ENCODE results near the gene TAS2R7. TPM values are rescaled to one million over a fixed set of nuclear protein-coding genes. Genes with fewer than 3 reads are reported as not detected.
"Not testable (repeated sequence)": the region's sequence is repeated elsewhere in the genome, so short reads cannot be mapped to it uniquely, and the experiment has no call there.

Gene TAS2R7
- total RNA-seq, 4 donors from 2014 or later: 1.1 TPM; not detected in 3

GRCh38 chr12:10810068-10810467, 7.6 kb upstream of the TAS2R7 start, which contains the start of gene TAS2R9:
TAS2R9 (minus strand) TSS chr12:10810168; CDS start chr12:10810075, 93 bp downstream.
- Histone ChIP-seq H3K4me3 (replicated peaks in 1 of 3) (no peak within 1 kb of the TSS), H3K4me1 (no peaks in the 10 kb centered on the region), H3K36me3 (no peaks in the 10 kb centered on the region), H3K27me3 (no peaks in the 10 kb centered on the region), H3K9me3 (no peaks in the 10 kb centered on the region), H3K27ac (no peak within 1 kb of the TSS)
- no peak for DNase-seq
- intact Hi-C loops (cut with DNase I): no loop called here
- TF ChIP-seq POLR2A (IDR thresholded peaks at IDR 0.05) (no peak), CTCF (IDR thresholded peaks at IDR 0.05) (no peak)

- WGBS, 2 donors: 72 to 85% methylated on average over 1 of the region's 1 CpG
- Histone ChIP-seq H3K27ac (no peak within 1 kb of the TSS), H3K9me3 (no peaks in the 10 kb centered on the region), H3K4me3 (replicated peaks in 1 of 3) (no peak within 1 kb of the TSS), H3K27me3 (no peaks in the 10 kb centered on the region), H3K36me3 (no peaks in the 10 kb centered on the region), H3K4me1 (no peaks in the 10 kb centered on the region)
- no peak for DNase-seq
- intact Hi-C loops (cut with DNase I): no loop called here
- TF ChIP-seq CTCF (IDR thresholded peaks at IDR 0.05) (no peak), POLR2A (IDR thresholded peaks at IDR 0.05) (no peak)
Measured at GRCh38 chr12:10807186-10807585, 4.8 kb upstream of the TAS2R7 start, which contains the start of gene TAS2R8. TAS2R8 (minus strand) TSS chr12:10807286; CDS start chr12:10806980, 306 bp downstream.

GRCh38 chr12:10801741-10802140, 686 bp downstream of the TAS2R7 start:
- Histone ChIP-seq H3K36me3 (no peaks in the 10 kb centered on the region), H3K9me3 (no peaks in the 10 kb centered on the region), H3K27ac (no peak overlapping the region), H3K4me1 (no peaks in the 10 kb centered on the region), H3K27me3 (no peaks in the 10 kb centered on the region), H3K4me3 (replicated peaks in 1 of 3) (no peak overlapping the region)
- intact Hi-C loops (cut with DNase I): no loop called here
- no peak for TF ChIP-seq CTCF (IDR thresholded peaks at IDR 0.05)
- WGBS, 2 donors: 44% methylated on average over 5 of the region's 5 CpGs
- DNase-seq: no peak

- Histone ChIP-seq H3K4me1 (no peaks in the 10 kb centered on the region), H3K9me3 (no peaks in the 10 kb centered on the region), H3K27ac (no peak overlapping the region), H3K27me3 (no peaks in the 10 kb centered on the region), H3K36me3 (no peaks in the 10 kb centered on the region), H3K4me3 (replicated peaks in 1 of 3) (no peak overlapping the region)
- no peak for TF ChIP-seq CTCF (IDR thresholded peaks at IDR 0.05)
- no peak for TF ChIP-seq POLR2A (IDR thresholded peaks at IDR 0.05)
- intact Hi-C loops (cut with DNase I): no loop called here
- 48 to 59% methylated on average over 2 of the region's 2 CpGs for WGBS, 2 donors
- no peak for DNase-seq
Measured at GRCh38 chr12:10794222-10794621, 8.2 kb downstream of the TAS2R7 start.

GRCh38 chr12:10791769-10792168, 10.7 kb downstream of the TAS2R7 start:
- H3K4me3 ChIP-seq (replicated peaks in 1 of 3); DNase-seq; H3K4me1 ChIP-seq; intact Hi-C loops (cut with DNase I); H3K27me3 ChIP-seq; H3K27ac ChIP-seq; H3K9me3 ChIP-seq; H3K36me3 ChIP-seq: not testable (repeated sequence)
- 91 to 93% methylated on average over 4 of the region's 4 CpGs for WGBS, 2 donors

GRCh38 chr12:10783252-10783651, 19.2 kb downstream of the TAS2R7 start:
- H3K27me3 ChIP-seq: no peaks in the 10 kb centered on the region
- WGBS, 2 donors: 85 to 86% methylated on average over 5 of the region's 5 CpGs
- H3K27ac ChIP-seq: no peak overlapping the region
- intact Hi-C loops (cut with DNase I): no loop called here
- no peaks in the 10 kb centered on the region for H3K9me3 ChIP-seq
- TF ChIP-seq CTCF (IDR thresholded peaks at IDR 0.05) (no peak), POLR2A (IDR thresholded peaks at IDR 0.05) (no peak)
- no peaks in the 10 kb centered on the region for H3K4me1 ChIP-seq
- no peak overlapping the region for H3K4me3 ChIP-seq (replicated peaks in 1 of 3)
- no peak for DNase-seq
- H3K36me3 ChIP-seq: no peaks in the 10 kb centered on the region

Data from thyroid gland (tissue), 4 donors.